BLaER1 (cell line): ENCODE data around the gene HOXB13.
"Not testable (repeated sequence)": the region's sequence is repeated elsewhere in the genome, so short reads cannot be mapped to it uniquely, and the experiment has no call there.

ENCODE experiments used
- H3K27ac ChIP-seq: shearing (Covaris generic); formaldehyde crosslinking; 2 replicates; pipeline ENCODE4 v1.8.1; 2022
- H3K27me3 ChIP-seq: shearing (Covaris generic); formaldehyde crosslinking; 2 replicates; pipeline ENCODE4 v1.8.1; 2022
- H3K36me3 ChIP-seq: shearing (Covaris generic); formaldehyde crosslinking; 2 replicates; pipeline ENCODE4 v1.8.1; 2022
- H3K4me1 ChIP-seq: shearing (Covaris generic); formaldehyde crosslinking; 2 replicates; pipeline ENCODE4 v1.8.1; 2022
- H3K4me2 ChIP-seq: shearing (Covaris generic); formaldehyde crosslinking; 2 replicates; pipeline ENCODE4 v1.8.1; 2022
- H3K4me3 ChIP-seq: shearing (Covaris generic); formaldehyde crosslinking; 2 replicates; pipeline ENCODE4 v1.8.1; 2022
- H3K9ac ChIP-seq: shearing (Covaris generic); formaldehyde crosslinking; 2 replicates; pipeline ENCODE4 v1.8.1; 2022
- H3K9me3 ChIP-seq: shearing (Covaris generic); formaldehyde crosslinking; 2 replicates; pipeline ENCODE4 v1.8.1; 2022
- H4K20me1 ChIP-seq: shearing (Covaris generic); formaldehyde crosslinking; 2 replicates; pipeline ENCODE4 v1.8.1; 2022
- Cebpa-rat ChIP-seq: shearing (Covaris generic); IDR thresholded peaks from 2 replicates; pipeline ENCODE4 v1.8.1; 2022

Gene HOXB13

DNA sequence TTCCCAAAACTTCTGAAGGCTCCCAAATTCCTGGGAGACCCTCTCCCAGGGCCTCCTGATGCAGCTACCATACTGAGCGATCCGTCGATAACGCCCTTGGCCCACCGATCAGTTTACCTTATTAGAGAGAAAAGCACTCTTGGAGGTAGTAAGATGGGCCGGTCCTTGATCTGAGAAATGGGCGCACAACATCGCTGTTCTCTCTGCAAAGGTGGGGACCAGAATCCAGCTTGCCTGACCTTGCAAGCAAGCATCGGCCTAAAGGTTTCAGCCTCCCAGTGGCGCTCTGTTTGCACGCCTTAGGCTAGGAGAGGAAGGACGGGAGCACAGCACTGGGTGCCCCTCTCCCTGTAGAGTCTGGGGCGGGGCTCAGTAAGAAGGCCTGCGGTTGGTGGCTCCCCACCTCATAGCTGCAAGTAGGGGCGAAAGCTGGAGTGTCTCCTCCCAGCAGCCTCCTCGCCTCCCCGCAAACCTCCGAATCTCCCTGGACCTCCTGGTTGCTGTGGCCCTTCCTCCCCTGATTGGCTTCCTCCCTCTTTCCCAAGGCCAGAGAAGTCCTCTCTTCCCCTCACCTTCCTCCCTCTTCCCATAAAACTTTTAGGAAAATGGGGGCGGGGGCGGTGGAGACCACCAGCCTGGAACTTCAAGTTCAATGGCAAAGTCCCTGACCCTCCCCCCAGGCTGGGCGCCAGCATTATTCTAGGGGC lies 6.2 kb downstream of the HOXB13 start, which contains the start of gene PRAC1:
Gene PRAC1 (minus strand): TSS at position 318 of the 707 bp plus-strand sequence. CDS start 126 bp downstream, at position 192.
- no peak within 1 kb of the TSS for H3K4me2 ChIP-seq
- H3K9me3 ChIP-seq, result peaks cover 18% of the 10 kb centered on the region
- peaks cover 97% of the 10 kb centered on the region for H4K20me1 ChIP-seq
- no peak within 1 kb of the TSS for H3K4me3 ChIP-seq
- no peak within 1 kb of the TSS for H3K9ac ChIP-seq
- no peaks in the 10 kb centered on the region for H3K4me1 ChIP-seq
- H3K27ac ChIP-seq, result no peak within 1 kb of the TSS
- TF ChIP-seq Cebpa-rat, result no peak
- H3K36me3 ChIP-seq, result no peaks in the 10 kb centered on the region
- peaks cover 100% of the 10 kb centered on the region for H3K27me3 ChIP-seq

GRCh38 chr17:48721009-48721402 lies 7.5 kb downstream of the HOXB13 start:
- no peaks in the 10 kb centered on the region for H3K36me3 ChIP-seq
- no peak for TF ChIP-seq Cebpa-rat
- no peak overlapping the region for H3K27ac ChIP-seq
- no peak overlapping the region for H3K9ac ChIP-seq
- H3K9me3 ChIP-seq, result peaks cover 18% of the 10 kb centered on the region
- H3K27me3 ChIP-seq, result peaks cover 100% of the 10 kb centered on the region
- H3K4me2 ChIP-seq, result no peak overlapping the region
- peaks cover 97% of the 10 kb centered on the region for H4K20me1 ChIP-seq
- H3K4me1 ChIP-seq, result no peaks in the 10 kb centered on the region
- H3K4me3 ChIP-seq, result no peak overlapping the region

DNA sequence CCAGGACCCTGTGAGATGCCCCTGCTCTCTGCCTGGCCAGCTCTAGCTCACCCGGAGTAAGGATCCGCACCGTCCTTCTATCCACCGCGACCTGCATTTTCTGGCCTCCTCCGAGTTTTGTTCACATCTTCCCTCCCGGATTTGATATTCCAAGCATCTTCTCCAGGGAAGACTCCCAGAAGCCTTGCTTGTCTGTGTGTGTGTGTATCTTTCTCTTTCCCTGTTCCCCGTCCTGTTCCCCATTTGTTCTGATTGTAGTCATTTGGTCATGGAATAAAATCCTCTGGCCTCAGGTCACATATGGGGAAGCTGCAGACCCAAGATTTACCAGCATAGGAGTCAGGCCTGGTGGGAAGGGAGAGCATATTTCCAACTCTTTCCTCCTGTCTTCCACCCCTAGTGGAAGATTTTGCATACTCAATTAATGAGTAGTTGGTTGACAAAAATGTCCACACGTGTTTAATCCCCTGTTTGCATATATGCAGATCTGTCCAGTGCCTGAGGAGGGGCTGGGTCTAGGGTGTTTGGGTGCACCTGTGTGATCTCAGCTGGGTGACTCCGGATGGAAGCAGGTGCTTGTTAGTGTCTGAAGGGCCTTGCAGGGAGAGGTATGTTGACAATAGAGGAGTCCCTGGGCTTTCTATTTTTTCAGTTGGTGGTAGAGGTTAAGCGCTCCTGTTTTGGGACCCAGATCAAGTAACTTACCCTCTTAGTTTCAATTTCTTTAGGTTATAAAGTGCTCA lies 8.1 kb downstream of the HOXB13 start:
- H3K4me1 ChIP-seq, result no peaks in the 10 kb centered on the region
- no peak overlapping the region for H3K4me2 ChIP-seq
- no peak for TF ChIP-seq Cebpa-rat
- no peak overlapping the region for H3K27ac ChIP-seq
- H3K27me3 ChIP-seq, result peaks cover 100% of the 10 kb centered on the region
- H3K9me3 ChIP-seq, result peaks cover 18% of the 10 kb centered on the region
- H3K4me3 ChIP-seq, result no peak overlapping the region
- H3K36me3 ChIP-seq, result no peaks in the 10 kb centered on the region
- H4K20me1 ChIP-seq, result peaks cover 97% of the 10 kb centered on the region
- H3K9ac ChIP-seq, result no peak overlapping the region

GRCh38 chr17:48719642-48720265 lies 8.8 kb downstream of the HOXB13 start:
- Histone ChIP-seq H3K27ac (no peak overlapping the region), H3K9me3 (peaks cover 18% of the 10 kb centered on the region), H3K36me3 (no peaks in the 10 kb centered on the region), H3K4me1 (no peaks in the 10 kb centered on the region), H3K4me3 (no peak overlapping the region), H3K9ac (no peak overlapping the region), H3K27me3 (peaks cover 100% of the 10 kb centered on the region), H3K4me2 (no peak overlapping the region), H4K20me1 (peaks cover 97% of the 10 kb centered on the region)
- no peak for TF ChIP-seq Cebpa-rat

DNA sequence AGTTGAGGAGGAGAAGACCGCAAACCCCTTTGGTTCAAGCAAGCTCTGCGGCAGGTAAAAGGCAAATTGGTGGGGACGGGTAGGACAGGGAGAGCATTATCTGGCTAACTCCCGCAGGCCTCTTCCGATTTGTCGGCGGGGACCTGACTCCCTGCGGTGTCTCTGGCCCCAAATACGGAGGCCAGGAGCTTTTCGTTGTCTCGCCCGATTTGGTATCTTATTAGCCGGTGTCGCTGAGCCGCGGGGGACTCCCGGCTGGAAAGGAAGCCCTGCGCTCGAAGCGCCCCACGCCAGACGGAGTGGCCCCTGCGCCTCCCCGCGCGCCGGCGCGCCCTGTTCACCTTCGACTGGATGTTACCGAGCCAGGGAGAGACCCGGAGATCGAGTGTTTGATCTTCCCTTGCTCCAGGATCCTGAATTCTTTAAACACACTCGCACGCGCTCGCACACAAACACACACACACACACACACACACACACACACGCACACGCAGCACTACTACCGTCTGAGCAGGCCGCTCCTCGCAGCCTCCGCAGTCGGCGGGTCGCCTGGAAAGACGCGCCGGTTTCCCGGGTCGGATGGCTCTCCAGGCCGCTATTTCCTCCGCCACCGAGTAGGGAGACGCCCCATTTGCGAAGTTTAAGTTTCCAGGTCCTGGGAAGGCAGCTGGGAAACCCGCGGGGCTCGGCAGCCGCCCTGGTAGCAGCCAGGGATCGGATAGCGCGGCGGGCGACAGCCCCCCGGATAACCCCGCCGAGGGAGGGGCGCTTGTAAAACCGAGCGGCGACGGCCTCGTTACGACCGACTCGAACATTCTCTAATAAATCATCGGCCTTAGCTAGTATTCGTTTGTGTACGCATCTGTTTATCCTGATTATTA lies 9.5 kb downstream of the HOXB13 start:
- Histone ChIP-seq H3K4me3 (no peak overlapping the region), H3K27me3 (peaks cover 100% of the 10 kb centered on the region), H3K9me3 (peaks cover 18% of the 10 kb centered on the region), H3K4me1 (no peaks in the 10 kb centered on the region), H4K20me1 (peaks cover 96% of the 10 kb centered on the region), H3K27ac (no peak overlapping the region), H3K9ac (no peak overlapping the region), H3K36me3 (no peaks in the 10 kb centered on the region), H3K4me2 (no peak overlapping the region)
- no peak for TF ChIP-seq Cebpa-rat

DNA sequence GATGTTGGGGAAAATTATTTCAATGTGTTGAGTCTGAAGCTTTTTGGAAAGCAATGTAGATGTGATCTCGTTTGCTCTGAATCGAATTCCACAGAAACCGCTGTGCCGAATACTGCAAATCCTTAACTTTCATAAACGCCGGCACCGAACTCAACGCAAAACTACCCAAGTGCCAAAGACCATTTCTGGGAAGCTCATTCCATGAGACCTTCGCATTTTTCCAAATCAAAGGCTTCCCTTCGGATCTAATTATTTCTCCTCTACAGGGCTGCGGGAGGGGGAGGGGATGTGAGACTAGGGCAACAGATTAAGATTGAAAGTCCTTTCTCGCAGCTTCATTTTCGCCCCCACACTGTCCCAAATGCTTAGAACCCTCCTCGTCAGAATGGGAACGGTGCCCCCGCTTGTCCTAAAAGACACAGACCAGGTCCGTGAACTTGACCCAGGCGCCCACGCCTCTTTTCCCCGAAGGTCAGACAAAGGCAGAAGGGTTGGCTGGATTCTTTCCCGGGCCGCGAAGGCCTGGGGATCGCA lies 10.3 kb downstream of the HOXB13 start:
- no peak overlapping the region for H3K27ac ChIP-seq
- peaks cover 18% of the 10 kb centered on the region for H3K9me3 ChIP-seq
- H3K4me3 ChIP-seq, result no peak overlapping the region
- TF ChIP-seq Cebpa-rat, result no peak
- no peak overlapping the region for H3K4me2 ChIP-seq
- H3K27me3 ChIP-seq, result peaks cover 100% of the 10 kb centered on the region
- no peak overlapping the region for H3K9ac ChIP-seq
- no peaks in the 10 kb centered on the region for H3K36me3 ChIP-seq
- peaks cover 96% of the 10 kb centered on the region for H4K20me1 ChIP-seq
- H3K4me1 ChIP-seq, result no peaks in the 10 kb centered on the region

DNA sequence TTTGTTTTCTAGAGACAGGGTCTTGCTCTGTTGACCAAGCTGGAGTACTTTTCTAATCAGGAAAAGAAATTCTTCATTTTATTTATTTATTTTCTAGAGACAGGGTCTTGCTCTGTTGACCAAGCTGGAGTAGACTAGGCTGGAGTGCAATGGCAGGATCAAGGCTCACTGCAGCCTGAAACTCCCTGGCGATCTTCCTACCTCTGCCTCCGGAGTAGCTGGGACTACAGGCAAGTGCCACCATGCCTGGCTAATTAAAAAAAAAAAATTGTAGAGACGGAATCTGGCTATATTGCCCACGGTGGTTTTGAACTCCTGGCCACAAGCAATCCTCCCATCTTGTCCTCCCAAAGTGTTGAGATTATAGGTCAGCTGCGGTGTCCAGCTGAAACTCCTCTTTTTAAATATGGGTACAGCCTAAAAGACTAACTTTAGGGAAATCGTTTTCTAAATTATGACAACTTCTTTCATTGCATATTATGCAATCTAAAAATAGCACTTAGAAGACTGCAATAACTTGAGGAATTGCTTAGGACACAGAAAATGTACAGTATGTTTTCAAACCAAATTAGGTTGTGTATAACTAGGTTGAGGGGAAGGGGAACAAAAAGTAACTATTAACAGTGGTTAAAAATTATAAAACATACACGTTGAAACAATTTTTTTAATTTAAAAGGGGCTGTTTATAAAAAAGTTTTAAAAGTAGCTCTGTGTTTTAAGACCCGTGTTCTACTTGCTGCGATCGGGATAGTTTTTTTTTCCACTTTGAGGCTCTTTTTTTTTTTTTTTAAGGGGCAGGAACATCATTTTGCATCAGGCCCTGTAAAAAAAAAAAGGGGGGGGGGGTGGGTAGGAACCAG lies 11.0 kb downstream of the HOXB13 start:
- no peak overlapping the region for H3K4me2 ChIP-seq

DNA sequence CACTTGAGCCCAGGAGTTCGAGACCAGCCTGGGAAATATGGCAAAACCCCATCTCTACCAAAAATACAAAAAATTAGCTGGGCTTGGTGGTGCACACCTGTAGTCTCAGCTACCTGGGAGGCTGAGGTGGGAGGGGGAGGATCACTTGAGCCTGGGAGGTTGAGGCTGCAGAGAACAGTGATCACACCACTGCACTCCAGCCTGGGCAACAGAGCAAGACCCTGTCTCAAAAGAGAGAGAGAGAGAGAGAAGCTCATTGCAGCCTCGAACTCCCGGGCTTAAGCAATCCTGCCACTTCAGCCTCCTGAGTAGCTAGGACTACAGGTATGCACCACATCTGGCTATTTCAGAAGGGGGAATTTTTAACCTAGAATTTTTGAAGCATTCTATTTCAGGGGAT lies 12.0 kb downstream of the HOXB13 start:
- H4K20me1 ChIP-seq, result peaks cover 81% of the 10 kb centered on the region
- H3K9me3 ChIP-seq, result peaks cover 18% of the 10 kb centered on the region
- H3K4me1 ChIP-seq, H3K4me2 ChIP-seq, H3K4me3 ChIP-seq, H3K9ac ChIP-seq, H3K36me3 ChIP-seq, H3K27ac ChIP-seq: not testable (repeated sequence)
- H3K27me3 ChIP-seq, result peaks cover 100% of the 10 kb centered on the region

More for the DNA sequence above, 11.0 kb downstream of the HOXB13 start:
- H3K4me1 ChIP-seq, result no peaks in the 10 kb centered on the region
- H4K20me1 ChIP-seq, result peaks cover 91% of the 10 kb centered on the region
- H3K36me3 ChIP-seq, result no peaks in the 10 kb centered on the region
- no peak overlapping the region for H3K4me3 ChIP-seq
- no peak overlapping the region for H3K9ac ChIP-seq
- peaks cover 100% of the 10 kb centered on the region for H3K27me3 ChIP-seq
- no peak for TF ChIP-seq Cebpa-rat
- H3K9me3 ChIP-seq, result peaks cover 18% of the 10 kb centered on the region
- no peak overlapping the region for H3K27ac ChIP-seq
